ENCODE results near the gene REX1BD.
"Not testable (repeated sequence)": the region's sequence is repeated elsewhere in the genome, so short reads cannot be mapped to it uniquely, and the experiment has no call there.

Gene REX1BD

GRCh38 chr19:18588611-18589379 lies at the start of gene REX1BD:
TSS of gene REX1BD (plus strand) at chr19:18588798. CDS start at chr19:18588802, 4 bp downstream.
- peak; percentile 91 to 93 for DNase-seq

GRCh38 chr19:18539372-18539771 lies 49.2 kb upstream of the REX1BD start:
- no peak for DNase-seq

GRCh38 chr19:18540200-18540599 lies 48.4 kb upstream of the REX1BD start:
- DNase-seq: not testable (repeated sequence)

DNA sequence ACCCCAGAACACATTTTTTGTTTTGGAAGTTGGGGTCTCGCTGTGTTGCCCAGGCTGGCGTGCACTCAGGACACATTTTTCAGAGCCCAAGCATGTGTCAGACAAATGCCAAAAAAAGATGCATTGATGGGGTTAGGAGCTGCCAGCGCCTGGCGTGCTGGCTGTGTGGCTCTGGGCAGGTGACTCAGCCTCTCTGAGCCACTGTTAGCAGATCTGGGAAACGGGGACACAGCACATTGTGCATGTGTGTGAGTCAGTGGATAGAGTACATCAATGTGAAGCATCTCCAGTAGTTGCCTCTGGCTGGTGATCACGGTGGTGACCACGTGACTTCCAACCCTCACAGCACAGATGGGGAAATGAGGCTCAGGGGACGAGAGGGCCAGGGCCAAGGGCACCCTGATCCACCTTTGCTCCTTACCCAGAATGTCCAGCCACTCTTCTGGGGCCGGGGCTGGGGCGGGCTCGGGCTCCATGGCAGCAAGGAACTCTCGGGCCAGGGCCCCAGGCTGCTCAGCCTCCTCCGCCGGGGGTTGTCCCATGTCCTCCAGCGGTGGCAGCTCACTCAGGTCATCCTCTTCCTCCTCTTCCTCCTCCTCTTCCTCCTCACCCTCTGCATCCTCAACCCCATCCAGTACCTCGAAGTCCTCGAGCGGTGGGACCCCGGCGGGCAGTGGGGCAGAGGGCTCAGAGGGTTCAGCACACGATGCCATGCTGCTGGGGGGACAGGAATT lies 47.2 kb upstream of the REX1BD start:
- peak in 1 of 2 experiments; percentile 9 for DNase-seq

DNA sequence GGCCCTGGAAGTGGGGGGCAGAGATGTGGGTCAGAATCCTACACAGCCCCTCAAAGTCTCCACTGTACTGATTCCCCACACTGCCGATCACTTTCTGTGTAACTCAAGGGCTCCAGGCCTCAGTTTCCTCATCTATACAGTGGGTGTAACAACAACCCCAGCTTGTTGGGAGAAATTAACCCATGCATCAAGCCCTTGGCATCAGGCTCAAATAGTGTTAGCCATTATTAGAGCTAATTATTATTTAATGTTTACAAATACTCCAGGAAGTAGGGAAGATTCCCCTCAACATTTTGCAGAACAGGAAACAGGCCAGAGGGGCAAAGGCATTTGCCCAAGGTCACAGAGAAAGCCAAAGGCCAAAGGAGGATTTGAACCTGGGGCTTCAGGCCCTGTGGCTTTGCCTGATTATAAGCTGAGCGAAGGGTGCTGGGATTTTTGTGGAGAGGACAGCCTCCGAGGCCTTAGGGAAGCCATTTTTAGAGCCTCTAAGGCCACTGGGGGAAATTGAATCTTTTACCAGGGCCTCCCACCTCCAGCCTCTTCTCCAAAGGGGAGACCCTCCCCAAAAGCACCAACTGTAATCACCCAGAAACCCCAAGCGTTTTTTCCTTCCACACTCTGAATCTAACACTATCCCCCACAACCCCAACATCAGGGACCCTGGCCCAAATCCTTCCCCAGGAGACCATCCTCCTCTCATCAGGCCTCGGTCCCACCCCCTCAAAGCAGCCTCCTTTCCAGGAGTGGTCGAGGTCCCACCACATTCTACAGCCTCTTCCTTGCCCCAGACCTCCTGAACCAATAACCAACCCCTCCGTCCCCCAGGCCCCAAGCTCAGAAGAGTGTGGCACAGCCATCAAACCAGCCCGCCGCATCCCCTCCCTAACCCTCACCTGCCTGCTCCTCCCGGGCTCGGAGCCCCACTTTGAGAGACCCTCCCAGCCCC lies 46.3 kb upstream of the REX1BD start:
- DNase-seq: no peak

- DNase-seq: peak; percentile 92 to 95
Measured at GRCh38 chr19:18542941-18543813, 45.4 kb upstream of the REX1BD start, which contains the start of gene FKBP8. TSS of gene FKBP8 (minus strand) at chr19:18543573. CDS start at chr19:18541970, 1,603 bp downstream.

DNA sequence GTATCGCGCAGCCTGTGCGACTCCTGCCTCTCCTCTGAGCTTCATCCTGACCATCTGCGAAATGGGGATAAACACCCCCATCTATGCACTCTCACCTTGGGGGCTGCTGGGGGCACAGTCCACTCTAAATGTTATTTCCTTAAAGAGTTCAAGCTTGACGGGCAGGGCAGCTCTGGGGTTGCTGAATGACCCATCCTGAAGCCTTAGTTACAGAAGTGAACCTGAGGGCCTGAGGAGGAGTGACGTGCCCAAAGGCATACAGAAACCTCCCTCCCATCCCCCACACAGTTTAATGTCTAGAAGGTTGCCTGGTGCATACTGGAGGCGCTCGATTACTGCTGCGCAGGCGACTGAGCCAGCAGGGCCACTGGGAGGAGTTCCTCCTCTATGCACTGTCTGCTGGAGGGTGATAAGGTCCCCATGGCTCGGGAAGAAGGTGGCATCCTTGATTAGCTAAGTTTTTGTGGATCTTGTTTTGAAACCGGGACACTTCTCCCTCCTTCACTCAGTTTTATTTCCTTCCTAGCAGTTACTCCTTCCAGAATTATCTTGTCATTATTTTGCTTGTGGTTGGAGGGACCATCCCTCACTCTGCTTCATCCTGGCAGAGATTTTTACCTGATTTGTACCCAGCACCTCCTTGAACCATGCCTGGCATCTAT lies 44.7 kb upstream of the REX1BD start:
- DNase-seq: peak; percentile 51 to 67

DNA sequence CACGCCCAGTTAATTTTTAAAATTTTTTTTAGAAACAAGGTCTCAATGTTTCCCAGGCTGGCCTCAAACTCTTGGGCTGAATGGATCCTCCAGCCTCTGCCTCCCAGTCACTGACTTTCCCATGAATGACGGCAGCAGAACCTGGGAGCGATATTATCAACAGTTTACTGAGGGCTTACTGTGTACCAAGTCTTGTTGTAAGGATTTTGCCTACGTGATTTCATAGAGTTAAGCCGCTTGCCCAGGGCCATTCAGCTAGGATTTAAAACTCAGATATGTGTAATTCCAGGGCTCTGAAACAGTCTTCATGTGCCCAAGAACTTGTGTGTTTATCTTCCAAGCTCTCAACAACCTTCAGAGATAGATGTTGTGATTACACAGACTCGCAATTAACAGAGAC lies 37.0 kb upstream of the REX1BD start:
- DNase-seq: no peak

- DNase-seq: peak; percentile 95 to 98
Measured at GRCh38 chr19:18557411-18558201, 31.0 kb upstream of the REX1BD start, which contains the start of gene KXD1. TSS of gene KXD1 (plus strand) at chr19:18557870. CDS start at chr19:18562057, 4,187 bp downstream.

- no peak for DNase-seq
Measured at GRCh38 chr19:18558202-18558555, 30.4 kb upstream of the REX1BD start.

GRCh38 chr19:18558604-18559003 lies 30.0 kb upstream of the REX1BD start:
- DNase-seq: no peak

DNA sequence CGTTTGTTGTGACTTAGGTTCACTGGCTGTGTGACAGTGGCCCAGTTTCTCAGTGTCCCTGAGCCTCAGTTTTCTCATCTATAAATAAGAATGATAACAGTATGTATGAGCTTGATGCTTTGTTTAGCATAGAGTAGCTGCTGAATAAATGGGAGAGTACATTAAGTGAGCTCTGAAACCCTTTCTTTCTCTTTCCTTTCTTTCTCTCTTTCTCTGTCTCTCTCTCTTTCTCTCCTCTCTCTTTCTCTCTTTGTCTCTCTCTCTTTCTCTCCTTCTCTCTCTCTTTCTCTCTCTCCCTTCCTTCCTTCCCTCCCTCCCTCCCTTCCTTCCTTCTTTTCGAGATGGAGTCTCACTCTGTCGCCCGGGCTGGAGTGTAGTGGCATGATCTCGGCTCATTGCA lies 28.9 kb upstream of the REX1BD start:
- no peak for DNase-seq

- no peak for DNase-seq
Measured at GRCh38 chr19:18562086-18562485, 26.5 kb upstream of the REX1BD start.

- no peak for DNase-seq
Measured at GRCh38 chr19:18566953-18567352, 21.6 kb upstream of the REX1BD start.

DNA sequence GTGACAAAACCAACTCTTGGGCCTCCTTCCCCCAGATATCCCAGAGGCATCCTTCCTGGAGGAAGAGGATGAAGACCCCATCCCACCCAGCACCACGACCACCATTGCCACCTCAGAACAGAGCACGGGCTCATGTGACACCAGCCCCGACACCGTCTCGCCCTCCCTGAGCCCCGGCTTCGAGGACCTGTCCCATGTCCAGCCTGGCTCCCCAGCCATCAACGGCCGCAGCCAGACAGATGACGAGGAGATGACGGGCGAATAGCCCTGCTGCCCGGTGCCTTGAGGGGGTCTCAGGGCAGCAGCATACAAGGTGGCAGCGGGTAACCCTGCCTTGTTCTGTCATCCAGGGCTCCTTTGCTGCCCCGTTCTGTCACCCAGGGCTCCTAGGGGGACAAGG lies 20.2 kb upstream of the REX1BD start:
- DNase-seq: no peak

- peak; percentile 98 to 99 for DNase-seq
Measured at GRCh38 chr19:18571564-18572344, 16.8 kb upstream of the REX1BD start, which contains the start of gene UBA52. TSS of gene UBA52 (plus strand) at chr19:18571857. CDS start at chr19:18573301, 1,444 bp downstream.

GRCh38 chr19:18574691-18575291 lies 13.8 kb upstream of the REX1BD start:
- no peak for DNase-seq

DNA sequence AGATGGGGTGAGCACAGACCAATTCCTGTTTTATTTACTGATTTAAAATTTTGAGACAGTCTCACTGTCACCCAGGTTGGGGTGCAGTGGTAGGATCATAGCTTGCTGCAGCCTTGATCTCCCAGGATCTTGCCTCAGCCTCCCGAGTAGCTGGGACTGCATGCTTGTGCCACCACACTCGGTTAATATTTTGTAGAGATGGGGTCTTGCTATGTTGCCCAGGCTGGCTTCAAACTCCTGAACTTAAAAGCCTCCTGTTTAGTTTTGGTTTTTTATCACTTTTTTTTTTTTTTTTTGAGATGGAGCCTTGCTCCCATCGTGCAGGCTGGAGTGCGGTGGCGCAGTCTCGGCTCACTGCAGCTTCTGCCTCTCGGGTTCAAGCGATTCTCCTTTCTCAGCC lies 12.2 kb upstream of the REX1BD start:
- no peak for DNase-seq

DNA sequence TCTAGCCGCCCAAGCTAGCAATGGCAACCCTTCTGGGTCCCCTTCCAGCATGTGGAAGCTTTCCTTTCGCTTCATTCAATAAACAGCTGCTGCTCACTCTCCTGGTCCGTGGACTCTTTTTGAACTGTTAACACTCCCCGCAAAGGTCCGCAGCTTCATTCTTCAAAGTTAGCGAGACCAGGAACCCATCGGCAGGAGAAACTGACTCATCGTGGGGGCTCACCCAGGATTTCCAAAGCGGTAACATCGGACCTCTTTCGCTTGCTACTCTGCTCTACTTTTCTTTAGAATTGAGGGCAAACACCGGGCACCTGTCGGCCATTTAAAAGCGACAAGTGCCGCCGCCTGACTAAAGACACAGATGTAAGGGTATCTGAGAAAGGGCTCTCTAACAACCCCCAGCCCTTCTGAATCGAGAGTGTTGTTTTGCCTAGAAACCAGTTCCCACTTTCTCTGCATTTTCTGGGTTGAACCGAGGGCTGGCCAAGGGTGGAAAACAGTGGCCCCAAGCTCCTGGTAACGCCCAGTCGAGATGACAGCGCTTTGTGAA lies 11.2 kb upstream of the REX1BD start:
- DNase-seq: no peak

Measured in stimulated activated CD4-positive, alpha-beta T cell treated with anti-CD3 and anti-CD28 coated beads, Interleukin-4, amount 100 ng/mL, for 4 hours (primary cell).